ENCODE data around the gene OR2V1.

- TF ChIP-seq POLR2AphosphoS5 (IDR thresholded peaks at IDR 0.05; ENCODE audit: low read depth, low read length), result no peak
- no peak for TF ChIP-seq TAF1 (IDR thresholded peaks at IDR 0.05; ENCODE audit: low read depth, low read length)
- TF ChIP-seq POLR2A (IDR thresholded peaks at IDR 0.05; ENCODE audit: low read depth, low read length), result no peak
- no peak for TF ChIP-seq POU2F2 (IDR thresholded peaks at IDR 0.05; ENCODE audit: low read depth, low read length)
- TF ChIP-seq PAX5 (IDR thresholded peaks at IDR 0.05; ENCODE audit: insufficient read depth, low read length, severe bottlenecking), result no peak
Observed at GRCh38 chr5:181159286-181160151, 28.6 kb upstream of the OR2V1 start.
